Stimulated activated CD4-positive, alpha-beta T cell treated with anti-CD3 and anti-CD28 coated beads, TNF-alpha, amount 100 ng/mL, for 1 hour (primary cell): Measurements from ENCODE around the gene DGKQ.

Experiments used
- DNase-seq, 3 donors: peaks; one replicate each; pipeline ENCODE4 v3.0.0-alpha.2; 2020; ENCODE audit warnings: low read depth in 3 of 3, low spot score in 1 of 3

DGKQ gene

GRCh38 chr4:962231-963208 is 10.8 kb downstream of the DGKQ start:
- DNase-seq: no peak

GRCh38 chr4:961351-962230 is 11.8 kb downstream of the DGKQ start:
- no peak for DNase-seq

- DNase-seq: no peak
Measured at GRCh38 chr4:960636-961350, 12.6 kb downstream of the DGKQ start.

- DNase-seq: no peak
Measured at GRCh38 chr4:960140-960635, 13.2 kb downstream of the DGKQ start.

- no peak for DNase-seq
Measured at GRCh38 chr4:959338-960139, 13.8 kb downstream of the DGKQ start.

GRCh38 chr4:958696-959337 is 14.6 kb downstream of the DGKQ start:
- DNase-seq: no peak

GRCh38 chr4:958314-958665 is 15.1 kb downstream of the DGKQ start:
- no peak for DNase-seq

GRCh38 chr4:957581-958313 is 15.6 kb downstream of the DGKQ start:
- no peak for DNase-seq

- DNase-seq: no peak
Measured at GRCh38 chr4:957231-957580, 16.2 kb downstream of the DGKQ start.

GRCh38 chr4:956531-957230 is 16.7 kb downstream of the DGKQ start:
- DNase-seq: no peak

- no peak for DNase-seq
Measured at GRCh38 chr4:955931-956381, 17.4 kb downstream of the DGKQ start.

- no peak for DNase-seq
Measured at GRCh38 chr4:955161-955921, 18.0 kb downstream of the DGKQ start.

- no peak for DNase-seq
Measured at GRCh38 chr4:954211-955020, 19.0 kb downstream of the DGKQ start.

- no peak for DNase-seq
Measured at GRCh38 chr4:953574-953915, 19.8 kb downstream of the DGKQ start.

GRCh38 chr4:952881-953573 is 20.3 kb downstream of the DGKQ start:
- DNase-seq: no peak

GRCh38 chr4:951594-952468 is 21.5 kb downstream of the DGKQ start:
- DNase-seq: no peak
